SK-N-MC (cell line): ENCODE measurements around the gene CLOCK.
A peak's percentile ranks its signal among the peaks of the same experiment; 100 is the strongest.

ENCODE experiments used
- DNase-seq: peaks from one replicate; pipeline ENCODE4 v3.0.0-alpha.2; 2011; ENCODE audit warnings: low read depth, low spot score
- H3K27ac ChIP-seq: fragments of 200-600 bp; sonication (generic); 2 replicates; pipeline ENCODE4 v1.5.1; 2016; ENCODE audit warnings: mixed run types
- H3K36me3 ChIP-seq: fragments of 200-600 bp; sonication (generic); 2 replicates; pipeline ENCODE4 v1.6.1; 2017; ENCODE audit warnings: antibody characterized with exemption, low read length, mixed read lengths; ENCODE audit not compliant: insufficient read depth
- H3K4me3 ChIP-seq: fragments of 200-600 bp; sonication (generic); 2 replicates; pipeline ENCODE4 v1.5.1; 2016
- H3K9ac ChIP-seq: fragments of 200-600 bp; sonication (generic); 2 replicates; pipeline ENCODE4 v1.8.0; 2017; ENCODE audit warnings: mixed run types, mixed read lengths; ENCODE audit not compliant: insufficient read length
- H3K9me3 ChIP-seq: fragments of 200-600 bp; sonication (generic); 2 replicates; pipeline ENCODE4 v1.6.1; 2017; ENCODE audit warnings: low read depth, mild to moderate bottlenecking, antibody characterized with exemption, low read length, moderate library complexity, mixed read lengths
- EZH2 ChIP-seq: fragments of 200-600 bp; sonication (generic); IDR thresholded peaks from one replicate; pipeline ENCODE4 v1.6.1; 2017; ENCODE audit warnings: antibody characterized with exemption
- FOXP2 ChIP-seq: optimal IDR thresholded peaks from 2 replicates; pipeline ENCODE3; 2011; ENCODE audit warnings: mild to moderate bottlenecking, moderate library complexity; ENCODE audit not compliant: insufficient read depth; ENCODE audit errors: extremely low read length, control extremely low read depth
- POLR2AphosphoS5 ChIP-seq: IDR thresholded peaks from 2 replicates; pipeline ENCODE4 v1.6.1; 2012; ENCODE audit warnings: mild to moderate bottlenecking, low read depth, low read length, borderline replicate concordance

The CLOCK gene

GRCh38 chr4:55447108-55447708 is 99.5 kb downstream of the CLOCK start:
- Histone ChIP-seq H3K4me3 (no peak overlapping the region), H3K9ac (no peak overlapping the region), H3K9me3 (no peaks in the 10 kb centered on the region), H3K27ac (0 out of 2 replicates have a peak overlapping the region, but pooled peaks have one; percentile 50), H3K36me3 (peaks cover 41% of the 10 kb centered on the region)
- no peak for DNase-seq
- TF ChIP-seq EZH2 (no peak), FOXP2 (no peak), POLR2AphosphoS5 (no peak)

GRCh38 chr4:55446578-55446922 is 100.2 kb downstream of the CLOCK start:
- no peak overlapping the region for H3K27ac ChIP-seq
- no peak overlapping the region for H3K9ac ChIP-seq
- TF ChIP-seq POLR2AphosphoS5 (no peak), FOXP2 (no peak), EZH2 (no peak)
- no peaks in the 10 kb centered on the region for H3K9me3 ChIP-seq
- no peak overlapping the region for H3K4me3 ChIP-seq
- peaks cover 36% of the 10 kb centered on the region for H3K36me3 ChIP-seq
- no peak for DNase-seq

- H3K4me3 ChIP-seq, result no peak overlapping the region
- no peak for TF ChIP-seq FOXP2
- TF ChIP-seq EZH2, result no peak
- no peak for TF ChIP-seq POLR2AphosphoS5
- H3K36me3 ChIP-seq, result peaks cover 36% of the 10 kb centered on the region
- no peak overlapping the region for H3K9ac ChIP-seq
- H3K9me3 ChIP-seq, result no peaks in the 10 kb centered on the region
- no peak for DNase-seq
- H3K27ac ChIP-seq, result no peak overlapping the region
These were observed 100.7 kb downstream of the CLOCK start for GRCh38 chr4:55445921-55446577.

GRCh38 chr4:55444827-55445226 is 101.9 kb downstream of the CLOCK start:
- TF ChIP-seq EZH2 (no peak), POLR2AphosphoS5 (no peak), FOXP2 (no peak)
- no peak overlapping the region for H3K4me3 ChIP-seq
- H3K27ac ChIP-seq, result no peak overlapping the region
- no peak overlapping the region for H3K9ac ChIP-seq
- no peak for DNase-seq
- no peaks in the 10 kb centered on the region for H3K9me3 ChIP-seq
- peaks cover 37% of the 10 kb centered on the region for H3K36me3 ChIP-seq

- no peak for DNase-seq
- no peak for TF ChIP-seq EZH2
- TF ChIP-seq POLR2AphosphoS5, result no peak
- TF ChIP-seq FOXP2, result no peak
These were observed 104.2 kb downstream of the CLOCK start for GRCh38 chr4:55442541-55442940.

GRCh38 chr4:55440786-55441185 is 105.9 kb downstream of the CLOCK start:
- DNase-seq, result no peak
- H3K9ac ChIP-seq, result no peak overlapping the region
- H3K27ac ChIP-seq, result no peak overlapping the region
- peaks cover 48% of the 10 kb centered on the region for H3K36me3 ChIP-seq
- TF ChIP-seq FOXP2 (no peak), EZH2 (no peak), POLR2AphosphoS5 (no peak)
- no peaks in the 10 kb centered on the region for H3K9me3 ChIP-seq
- H3K4me3 ChIP-seq, result no peak overlapping the region

More at GRCh38 chr4:55442541-55442940, 104.2 kb downstream of the CLOCK start:
- Histone ChIP-seq H3K27ac (peak overlapping the region; percentile 2; the same call in 1 of the 2 replicates), H3K36me3 (peaks cover 39% of the 10 kb centered on the region), H3K4me3 (no peak overlapping the region), H3K9ac (no peak overlapping the region), H3K9me3 (no peaks in the 10 kb centered on the region)

GRCh38 chr4:55439023-55439422 is 107.7 kb downstream of the CLOCK start:
- no peak overlapping the region for H3K27ac ChIP-seq
- no peak overlapping the region for H3K4me3 ChIP-seq
- no peaks in the 10 kb centered on the region for H3K9me3 ChIP-seq
- H3K36me3 ChIP-seq, result peaks cover 66% of the 10 kb centered on the region
- DNase-seq, result no peak
- TF ChIP-seq FOXP2 (no peak), POLR2AphosphoS5 (no peak), EZH2 (no peak)
- no peak overlapping the region for H3K9ac ChIP-seq

- Histone ChIP-seq H3K4me3 (no peak overlapping the region), H3K36me3 (peaks cover 68% of the 10 kb centered on the region), H3K27ac (no peak overlapping the region), H3K9ac (no peak overlapping the region), H3K9me3 (no peaks in the 10 kb centered on the region)
- no peak for TF ChIP-seq FOXP2
- TF ChIP-seq EZH2, result no peak
- no peak for TF ChIP-seq POLR2AphosphoS5
- DNase-seq, result no peak
These were observed 108.4 kb downstream of the CLOCK start for GRCh38 chr4:55438314-55438713.
